HG03025 (cell line): ENCODE measurements around the gene PDE4D.
"Not testable (repeated sequence)": the region's sequence is repeated elsewhere in the genome, so short reads cannot be mapped to it uniquely, and the experiment has no call there.

ENCODE experiments used
- ATAC-seq: cut with Tn5 transposase; IDR thresholded peaks from one replicate; pipeline ENCODE4 v1.9.1; 2021; ENCODE audit warnings: mild to moderate bottlenecking, moderate library complexity; ENCODE audit not compliant: unreplicated experiment, low FRiP score

Gene PDE4D

DNA sequence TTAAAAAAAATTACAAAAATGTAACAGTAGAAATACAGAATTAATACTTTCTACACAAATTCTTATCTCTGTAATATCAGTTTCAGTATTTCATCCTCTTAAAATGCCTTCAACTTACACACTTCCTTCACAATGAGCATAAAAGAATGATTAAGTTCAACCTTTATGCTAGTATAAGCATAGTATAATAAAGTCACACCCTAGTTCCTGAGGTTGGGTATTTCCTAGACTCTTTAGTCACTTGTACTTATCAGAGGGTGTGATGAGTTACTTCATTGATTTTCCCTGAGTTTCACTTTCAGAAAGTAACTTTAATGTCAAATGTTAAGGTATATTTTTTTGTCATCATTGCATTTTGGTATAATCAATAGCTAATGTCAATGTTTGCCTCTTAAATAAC, 302.4 kb downstream of the PDE4D start:
- no peak for ATAC-seq

DNA sequence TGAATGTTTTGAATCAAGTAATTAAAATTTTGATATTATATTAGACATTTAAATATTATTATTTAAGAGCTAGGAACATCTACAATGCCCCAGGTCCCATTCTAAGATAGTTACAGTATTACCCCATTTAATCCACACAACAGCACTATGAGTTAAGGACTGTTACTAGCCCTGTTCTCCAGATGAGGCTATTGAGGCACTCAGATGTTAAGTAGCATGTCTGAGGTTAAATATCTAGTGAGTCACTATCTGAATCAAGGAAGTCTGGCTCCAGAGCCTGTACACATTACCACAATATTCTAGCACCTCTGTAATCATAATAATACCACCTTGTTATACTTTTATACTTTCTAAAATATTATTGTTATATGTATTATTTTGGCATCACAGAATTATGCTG, 304.6 kb downstream of the PDE4D start:
- ATAC-seq: no peak

DNA sequence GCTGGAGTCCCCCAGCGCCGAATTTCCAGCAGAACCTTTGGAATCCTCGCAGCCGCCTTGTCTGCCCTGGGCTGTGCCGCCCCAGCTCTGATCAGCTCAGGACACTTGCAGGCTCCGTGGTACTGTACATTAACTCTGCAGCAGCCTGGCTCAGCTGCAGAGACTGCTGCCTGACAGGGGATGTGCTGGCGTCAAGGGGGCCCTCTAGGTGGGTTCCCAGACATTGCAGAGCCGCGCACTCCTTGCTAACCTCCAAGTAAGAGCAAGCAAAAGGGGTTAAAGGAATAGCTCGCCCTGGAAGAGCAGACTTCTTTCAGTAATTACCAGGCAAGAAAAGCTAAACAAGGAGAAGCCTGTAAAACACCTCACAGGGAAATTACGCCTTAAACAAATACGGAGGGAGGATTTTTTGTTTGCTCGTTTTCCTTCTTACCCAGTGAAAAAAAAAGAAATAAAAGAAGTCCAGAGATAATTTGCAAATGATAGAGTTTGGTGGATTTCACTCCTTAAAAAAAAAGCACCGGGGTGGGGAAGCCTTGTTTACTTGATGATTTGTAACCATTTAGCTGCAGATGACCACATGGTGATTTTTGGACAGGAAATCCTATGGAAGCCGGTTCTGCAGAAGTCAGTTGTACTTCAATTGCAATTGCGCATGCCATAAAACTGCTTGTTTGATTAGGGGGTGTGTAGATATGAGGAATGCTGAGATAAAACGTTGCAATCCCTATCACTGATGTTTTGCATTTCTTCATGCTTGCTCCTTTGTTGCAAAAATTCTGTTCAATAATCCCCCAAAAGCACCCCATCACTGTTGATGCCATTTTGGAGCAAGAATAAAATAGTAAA, 305.8 kb downstream of the PDE4D start:
- no peak for ATAC-seq

DNA sequence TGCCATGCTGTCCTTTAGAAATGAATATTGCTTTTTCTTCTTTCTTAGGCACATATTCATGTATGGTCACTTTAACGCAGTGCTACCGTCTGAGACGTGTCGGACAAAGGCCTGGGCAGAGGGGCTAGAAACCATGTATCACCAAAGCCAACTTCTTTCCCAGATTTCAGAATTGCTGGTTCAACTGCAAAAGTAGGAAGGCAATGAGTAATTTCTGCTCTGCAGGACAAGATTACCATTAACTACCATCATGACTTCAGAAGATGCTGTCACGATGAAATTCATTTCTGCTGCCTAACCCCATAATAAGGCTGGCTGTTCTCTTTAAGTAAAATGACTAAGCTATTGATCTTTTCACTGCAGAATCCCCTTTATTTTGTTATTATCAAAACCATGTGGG, 306.7 kb downstream of the PDE4D start:
- ATAC-seq: no peak

DNA sequence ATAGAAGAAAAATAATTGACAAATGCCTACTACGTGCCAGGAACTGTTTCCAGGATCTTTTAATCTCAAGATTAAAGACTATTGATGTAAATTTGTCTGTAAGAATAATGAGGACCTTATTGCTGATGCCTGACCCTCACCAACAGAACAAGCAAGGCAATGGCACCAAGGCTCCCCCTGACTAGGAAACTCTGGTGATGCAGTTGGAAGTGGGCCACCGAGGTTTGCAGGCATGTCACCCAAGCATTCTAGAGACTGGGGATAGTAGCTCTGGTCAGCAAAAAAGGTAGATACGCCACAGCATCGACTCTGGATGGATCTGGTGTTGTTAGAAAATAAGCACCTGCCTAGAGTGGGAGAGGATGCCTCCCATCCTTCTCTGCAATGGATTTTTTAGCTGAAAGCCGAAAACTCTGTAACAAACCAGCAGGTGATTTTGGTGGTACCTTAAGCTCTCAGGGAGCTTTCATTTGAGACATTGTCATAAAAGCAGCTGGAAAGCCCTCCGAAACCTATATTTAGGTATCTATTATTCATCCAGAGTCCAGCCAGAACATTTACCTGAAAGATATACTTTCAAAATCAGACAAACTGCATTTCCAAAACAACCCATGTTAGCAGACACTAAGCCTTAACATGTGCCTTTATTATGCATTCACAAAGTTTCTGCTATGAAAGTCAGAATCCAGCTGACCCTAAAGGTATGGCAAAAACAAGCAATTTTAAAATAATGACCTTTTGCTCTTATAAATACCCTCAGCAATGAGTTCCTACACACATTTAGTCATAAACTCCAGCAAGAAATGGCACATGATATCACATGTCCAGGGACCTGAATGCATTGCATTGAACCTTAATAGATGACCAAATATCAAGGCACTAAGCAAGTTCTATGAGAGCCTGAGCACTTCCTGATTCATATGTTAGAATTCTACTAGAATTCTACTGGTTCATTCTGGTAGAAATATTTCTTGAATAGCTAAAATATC, 308.4 kb downstream of the PDE4D start:
- no peak for ATAC-seq

DNA sequence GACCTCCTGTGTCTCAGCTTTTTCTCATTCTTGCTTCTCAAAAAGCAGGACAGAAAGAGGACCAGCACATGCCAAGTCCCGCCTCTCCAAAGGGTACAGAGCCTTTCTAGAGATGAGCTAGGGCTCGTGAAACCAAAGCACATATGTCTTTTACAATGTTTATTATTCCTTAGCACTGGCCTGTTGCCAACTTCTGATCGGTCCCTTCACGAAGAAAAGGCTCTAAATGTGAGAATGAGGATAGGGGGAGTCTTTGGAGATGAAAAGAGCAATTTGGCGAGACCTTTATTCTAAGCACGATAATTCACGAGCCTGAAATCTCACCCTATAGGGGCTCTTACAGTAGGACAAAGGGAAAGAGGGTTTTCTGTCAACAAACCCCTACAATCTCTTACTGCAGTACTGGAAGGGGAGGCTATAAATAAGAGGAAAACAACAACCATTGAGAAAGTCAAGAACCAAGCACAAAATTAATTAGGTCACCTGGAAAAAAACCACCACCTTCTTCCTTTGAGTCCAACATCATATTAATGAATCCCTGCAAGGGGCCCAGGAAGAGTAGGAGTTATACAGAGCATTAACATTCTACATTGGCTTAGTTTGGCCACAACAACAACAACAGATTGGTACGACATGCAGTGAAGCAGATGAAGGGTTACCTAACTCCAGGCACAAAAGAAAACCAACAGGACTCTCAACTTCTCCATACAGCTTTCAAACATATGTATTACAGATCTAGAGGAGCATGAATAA, 309.5 kb downstream of the PDE4D start:
- ATAC-seq: no peak

DNA sequence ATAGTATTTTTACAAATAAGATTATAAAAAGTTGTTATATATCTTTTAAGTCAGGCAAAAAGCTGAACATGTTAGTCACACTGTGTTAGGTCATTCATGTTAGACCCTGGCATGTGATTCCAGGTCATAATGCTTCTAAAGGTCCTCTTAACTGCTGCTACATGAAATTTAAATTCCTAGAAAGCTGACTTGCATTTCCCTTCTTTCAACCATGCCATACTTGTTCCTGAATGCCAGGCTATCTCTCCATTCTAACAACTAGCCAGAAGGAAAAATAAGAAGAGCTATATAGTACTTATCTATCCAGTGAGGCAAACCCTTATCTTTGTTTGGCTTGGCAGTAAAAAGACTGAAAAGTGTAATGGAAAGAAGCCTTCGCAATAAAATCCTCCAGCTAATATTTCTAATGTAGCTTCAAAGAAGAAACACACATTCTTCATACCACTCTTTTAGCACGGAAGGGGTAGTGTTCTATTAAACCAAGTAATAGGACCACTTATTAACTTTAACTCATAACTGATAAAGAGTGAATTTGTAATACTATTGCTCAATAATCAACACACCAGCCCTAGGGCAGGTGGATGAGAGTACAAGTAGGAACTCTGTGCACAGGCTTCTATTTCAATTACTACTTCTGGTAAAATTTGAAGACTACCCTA, 310.2 kb downstream of the PDE4D start:
- no peak for ATAC-seq

DNA sequence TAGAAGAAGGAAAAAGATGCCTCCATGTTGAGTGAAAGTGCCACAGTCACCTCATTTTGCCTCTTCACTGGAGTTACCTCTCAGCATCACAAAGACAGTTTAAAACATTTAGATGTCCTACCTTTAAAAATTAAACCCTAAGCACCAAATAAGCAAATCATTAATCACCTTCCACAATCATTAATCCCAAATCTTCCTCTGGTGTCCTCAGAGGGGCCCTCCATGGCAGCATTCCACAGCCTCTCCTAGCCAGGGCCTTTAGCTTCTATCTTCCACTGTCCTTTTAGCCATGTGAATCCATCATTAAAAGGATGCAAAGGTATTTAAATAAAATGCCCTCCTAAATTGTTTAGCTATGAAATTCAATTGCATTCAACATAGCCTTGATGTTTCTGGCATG, 310.8 kb downstream of the PDE4D start:
- ATAC-seq: no peak

DNA sequence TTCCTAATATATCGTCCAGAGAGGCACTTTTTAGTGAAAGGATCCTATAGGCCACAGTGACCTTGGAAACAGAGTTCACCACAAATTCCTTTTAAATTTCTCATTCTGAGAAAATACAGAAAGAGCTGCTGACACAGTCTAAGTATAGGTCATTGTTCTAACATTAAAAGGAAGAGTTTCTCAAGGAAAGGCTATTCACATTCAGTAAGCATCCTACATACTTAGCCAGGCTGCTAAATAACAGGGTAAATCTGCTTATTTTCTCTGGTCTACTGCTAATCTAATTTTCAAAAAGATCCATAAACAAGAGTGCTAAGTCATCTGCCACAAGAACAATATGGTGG, 313.7 kb downstream of the PDE4D start:
- no peak for ATAC-seq

DNA sequence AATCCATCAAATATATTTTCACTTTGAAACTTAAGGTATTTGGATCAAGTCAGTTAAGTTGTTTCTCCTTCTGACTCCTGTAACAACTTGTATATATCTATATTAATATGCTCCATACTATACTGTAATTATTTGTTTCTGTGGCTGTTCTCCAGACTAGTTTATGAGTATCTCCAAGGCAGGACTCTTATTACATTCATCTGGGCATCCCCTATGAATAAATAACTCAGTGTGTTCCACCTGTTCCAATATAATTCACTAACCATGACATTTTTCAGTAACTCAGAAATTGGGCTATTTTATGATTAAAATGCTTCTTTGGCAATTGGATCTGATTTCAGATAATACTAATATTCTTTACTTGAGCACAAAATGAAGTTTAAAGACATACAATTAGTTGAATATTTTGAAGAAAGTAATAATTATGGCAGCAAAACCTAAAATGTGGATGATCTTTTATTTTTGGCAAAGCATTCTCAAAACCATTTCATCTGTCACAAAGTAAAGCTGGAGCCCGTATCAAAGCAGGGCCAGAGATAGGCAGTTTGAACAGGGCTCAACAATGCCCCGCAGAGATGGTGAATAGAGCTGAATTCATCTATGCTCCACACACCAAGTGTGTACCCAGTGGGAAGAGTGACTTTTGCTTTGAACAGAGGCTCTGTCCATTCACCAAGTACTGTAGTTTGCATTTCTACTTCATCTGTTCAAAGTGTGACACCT, 314.3 kb downstream of the PDE4D start:
- no peak for ATAC-seq

DNA sequence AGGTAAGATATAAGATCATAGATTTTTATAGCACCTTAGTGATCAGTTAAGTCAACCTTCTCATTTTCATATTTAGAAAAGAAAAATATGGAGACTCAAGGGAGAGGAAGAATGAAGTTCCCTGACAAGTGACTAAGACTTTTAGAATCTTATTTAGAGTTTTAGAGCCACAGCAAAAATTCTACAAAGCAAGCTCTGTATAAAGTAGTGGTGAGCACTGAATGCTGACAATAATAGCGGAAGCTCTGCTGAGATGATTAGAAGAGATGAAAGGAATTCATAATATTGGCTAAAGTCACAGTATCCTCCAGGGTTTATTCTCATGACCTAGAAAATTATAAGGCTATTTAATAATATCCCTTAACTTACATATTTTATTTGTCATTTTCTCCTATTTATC, 316.0 kb downstream of the PDE4D start:
- no peak for ATAC-seq

DNA sequence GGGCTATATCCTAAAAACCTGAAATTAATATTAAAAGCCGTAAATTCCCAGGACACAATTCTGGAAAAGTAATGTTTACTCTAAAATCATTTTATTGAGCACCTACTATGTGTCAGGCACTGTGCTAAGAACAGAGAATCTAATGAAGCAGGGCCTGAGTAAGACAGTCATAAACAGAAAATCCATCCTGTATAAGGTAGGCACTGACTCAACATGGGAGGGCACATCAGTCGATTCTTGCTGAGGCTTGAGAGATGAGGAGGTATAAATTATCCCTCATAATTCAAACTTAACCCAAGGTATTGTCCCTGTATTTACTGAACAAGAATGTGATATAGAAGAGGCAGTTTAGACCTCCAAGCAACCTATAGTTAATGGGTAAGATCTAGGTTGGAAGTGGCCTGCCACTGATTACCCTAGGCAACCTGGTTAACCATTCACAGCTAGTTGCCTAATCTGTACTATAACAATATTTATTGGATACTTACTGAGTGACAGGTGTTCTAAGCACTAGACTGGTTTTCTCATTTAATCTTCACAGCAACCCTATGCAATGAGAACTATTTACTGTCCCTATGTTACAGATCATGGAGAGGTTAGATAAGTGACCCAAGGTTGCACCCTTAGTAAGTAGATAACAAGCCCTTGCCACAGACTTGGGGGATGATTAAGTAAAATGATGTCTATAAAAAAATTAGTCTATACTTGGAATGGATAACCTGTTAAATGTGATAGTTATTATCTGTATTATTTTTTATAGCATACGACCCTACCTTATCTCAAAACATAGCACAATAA, 317.7 kb downstream of the PDE4D start:
- ATAC-seq: no peak

DNA sequence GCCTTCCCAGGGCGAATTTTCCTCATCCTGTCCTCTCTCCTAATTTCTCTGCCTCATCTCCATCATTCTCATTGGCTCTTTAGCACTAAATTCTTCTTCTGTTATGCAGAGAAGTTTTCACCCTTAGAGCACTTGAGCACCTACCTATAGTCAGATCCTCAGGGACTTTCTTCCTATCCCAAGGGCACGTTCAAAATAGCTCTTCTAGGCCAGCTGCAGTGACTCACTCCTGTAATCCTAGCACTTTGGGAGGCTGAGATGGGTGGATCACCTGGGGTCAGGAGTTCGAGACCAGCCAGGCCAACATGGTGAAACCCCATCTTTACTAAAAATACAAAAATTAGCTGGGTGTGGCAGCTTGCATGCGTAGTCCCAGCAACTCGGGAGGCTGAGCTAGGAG, 320.0 kb downstream of the PDE4D start:
- ATAC-seq: not testable (repeated sequence)

DNA sequence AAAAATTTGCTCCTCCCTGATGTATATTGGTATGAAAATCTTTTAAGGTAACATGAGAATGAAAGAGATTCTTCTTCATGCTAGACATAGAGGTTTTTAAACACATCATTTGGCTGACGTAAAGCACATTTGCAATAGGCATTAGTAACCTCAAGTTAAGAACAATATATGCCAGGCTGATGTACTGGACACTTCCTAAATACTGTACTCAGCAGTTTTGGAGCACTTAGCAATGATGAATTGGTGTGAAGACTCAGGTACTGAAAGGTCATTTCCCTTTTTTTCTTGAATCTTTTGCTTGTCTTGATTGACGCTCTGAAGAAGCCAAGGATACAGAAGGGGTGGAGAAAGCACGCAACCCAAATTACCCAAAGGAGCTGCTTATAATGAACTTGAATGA, 322.5 kb downstream of the PDE4D start:
- ATAC-seq: no peak

DNA sequence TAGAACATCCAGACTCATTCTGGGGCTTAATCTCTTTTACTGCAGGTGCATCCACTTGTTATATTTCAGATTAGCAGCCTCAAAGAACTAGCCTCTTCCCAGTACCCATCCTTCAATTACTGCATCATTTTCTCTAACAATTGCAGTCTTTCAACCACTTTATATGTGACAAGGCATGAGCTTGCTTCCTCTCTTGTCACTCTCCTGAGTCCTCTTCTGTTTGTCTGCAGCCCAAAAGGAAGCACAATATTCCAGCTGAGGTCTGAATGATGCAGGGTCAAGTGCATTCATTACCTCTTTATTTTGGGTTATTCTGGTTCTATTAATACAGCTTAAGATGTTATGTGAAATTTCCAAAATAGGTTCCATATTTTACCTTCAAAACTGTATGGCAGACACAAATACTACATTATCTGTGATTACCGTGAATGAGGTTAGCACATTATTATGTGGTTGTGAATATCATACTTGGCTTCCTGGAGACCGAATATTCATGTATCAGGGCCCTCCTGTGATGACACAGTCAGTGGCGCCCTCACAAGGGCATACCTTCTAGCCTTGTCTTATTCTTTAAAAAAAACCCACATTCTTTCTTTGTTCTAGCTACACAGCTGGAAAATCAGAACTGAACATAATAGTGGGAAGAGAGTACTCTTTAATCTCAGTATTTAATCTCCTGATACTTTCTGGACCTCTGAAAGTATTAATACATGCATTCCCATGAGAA, 323.8 kb downstream of the PDE4D start:
- no peak for ATAC-seq

DNA sequence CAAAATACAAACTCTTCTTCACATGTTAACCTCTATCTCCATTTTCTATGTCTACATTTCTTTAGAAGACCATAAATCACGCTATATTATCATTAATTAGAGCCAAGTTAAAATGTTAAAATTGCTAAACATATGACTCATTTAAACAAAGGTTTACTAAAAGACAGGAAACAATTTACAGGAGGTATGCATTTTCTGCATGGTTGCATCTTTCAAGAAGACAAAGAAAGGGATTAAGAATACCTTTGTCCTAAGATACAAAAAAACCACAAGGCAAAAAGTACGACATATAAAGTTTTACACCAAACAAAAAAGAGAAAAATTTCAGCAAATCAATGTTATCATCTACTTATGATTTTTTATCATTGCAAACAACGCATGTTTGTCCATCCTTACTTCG, 324.4 kb downstream of the PDE4D start:
- no peak for ATAC-seq

DNA sequence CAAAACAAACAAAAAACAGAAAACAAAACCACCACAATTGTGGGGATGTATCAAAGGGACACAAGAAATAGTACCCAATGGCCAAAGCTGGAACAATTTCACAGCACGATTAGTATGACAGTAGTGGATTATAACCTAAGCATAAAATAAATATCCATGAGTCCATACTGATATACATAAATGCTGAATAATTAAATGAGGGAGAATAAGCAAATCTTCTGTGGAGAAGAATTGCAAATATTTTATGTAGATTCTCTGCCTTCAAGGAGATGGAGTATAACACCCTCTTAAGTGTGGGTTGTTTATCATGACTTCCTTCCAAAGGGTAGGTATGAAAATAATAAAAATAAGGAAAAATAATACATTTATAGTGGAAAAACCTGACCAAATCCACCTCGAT, 325.4 kb downstream of the PDE4D start:
- no peak for ATAC-seq

DNA sequence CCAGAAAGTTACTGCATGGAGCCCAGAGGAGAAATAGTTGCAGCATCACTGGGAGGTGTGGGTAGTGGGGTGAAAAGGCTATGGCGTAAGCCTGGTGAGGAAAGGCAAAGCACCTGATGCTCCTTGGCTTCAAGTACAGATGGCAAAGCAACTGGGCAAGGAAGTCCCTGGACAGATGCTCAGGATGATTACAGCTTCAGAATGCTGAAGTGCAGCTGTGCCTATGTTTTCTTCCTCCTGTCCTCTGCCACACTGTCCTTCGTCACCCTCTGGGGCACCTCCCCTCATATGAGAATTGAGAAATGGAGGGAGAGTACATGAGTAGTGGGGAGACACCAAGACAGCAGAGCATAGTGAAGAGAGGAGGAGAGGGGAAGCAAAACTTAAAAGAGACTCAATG, 328.0 kb downstream of the PDE4D start:
- ATAC-seq: no peak
